Measurements from ENCODE around the gene RIPK4. TPM values are rescaled to one million over a fixed set of nuclear protein-coding genes. Genes with fewer than 3 reads are reported as not detected.

The RIPK4 gene
- total and polyA plus RNA-seq, 4 donors: 4.7 to 22.6 (median 8.5) TPM

- DNase-seq (ENCODE audit: low spot score): no peak
- Histone ChIP-seq H3K36me3 (ENCODE audit: control insufficient read depth in 4 of 4, insufficient read depth in 3 of 4, low read depth in 1 of 4, low read length in 3 of 4) (peaks cover 0 to 29% (median 11%) of the 10 kb centered on the region in 4 donors), H3K27ac (ENCODE audit: low read depth in 1 of 2, low read length in 2 of 2) (no peak overlapping the region), H3K9me3 (ENCODE audit: control insufficient read depth in 4 of 4, low read length in 3 of 4) (no peaks in the 10 kb centered on the region), H3K27me3 (ENCODE audit: control insufficient read depth in 4 of 4, insufficient read depth in 4 of 4, low read length in 3 of 4) (no peaks in the 10 kb centered on the region), H3K4me1 (ENCODE audit: control insufficient read depth in 4 of 4, insufficient read depth in 4 of 4, low read length in 3 of 4) (no peaks in the 10 kb centered on the region), H3K4me3 (ENCODE audit: low read depth in 1 of 3, low read length in 3 of 3) (no peak overlapping the region), H3K9ac (ENCODE audit: low read depth in 1 of 2, low read length in 2 of 2) (no peak overlapping the region)
- WGBS: 98% methylated on average over 4 of the region's 4 CpGs
- TF ChIP-seq JUND (IDR thresholded peaks at IDR 0.05) (no peak), NR2F2 (IDR thresholded peaks at IDR 0.05) (no peak), HNF4A (conservative IDR thresholded peaks at IDR 0.05) (no peak), YY1 (IDR thresholded peaks at IDR 0.05) (no peak)
- TF ChIP-seq, protein P1, sequence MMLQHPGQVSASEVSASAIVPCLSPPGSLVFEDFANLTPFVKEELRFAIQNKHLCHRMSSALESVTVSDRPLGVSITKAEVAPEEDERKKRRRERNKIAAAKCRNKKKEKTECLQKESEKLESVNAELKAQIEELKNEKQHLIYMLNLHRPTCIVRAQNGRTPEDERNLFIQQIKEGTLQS (IDR thresholded peaks at IDR 0.05): no peak
- TF ChIP-seq, protein P2, sequence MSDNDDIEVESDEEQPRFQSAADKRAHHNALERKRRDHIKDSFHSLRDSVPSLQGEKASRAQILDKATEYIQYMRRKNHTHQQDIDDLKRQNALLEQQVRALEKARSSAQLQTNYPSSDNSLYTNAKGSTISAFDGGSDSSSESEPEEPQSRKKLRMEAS (IDR thresholded peaks at IDR 0.05): no peak
Measured at GRCh38 chr21:41806773-41807172, 39.9 kb upstream of the RIPK4 start.

DNA sequence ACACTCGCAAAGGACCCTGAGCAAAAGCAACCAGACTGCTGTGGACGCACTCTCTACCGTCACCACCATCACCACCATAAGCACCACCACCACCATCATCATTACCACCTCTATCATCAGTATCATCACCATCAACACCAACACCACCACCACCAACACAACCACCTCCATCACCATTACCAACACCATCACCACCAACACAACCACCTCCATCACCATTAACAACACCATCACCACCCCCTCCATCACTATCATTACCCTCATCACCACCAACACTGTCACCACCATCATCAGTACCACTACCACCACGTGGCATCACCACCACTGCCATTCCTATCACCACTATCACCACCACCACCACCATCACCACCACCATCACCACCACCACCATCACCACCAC, 38.8 kb upstream of the RIPK4 start:
- no peak overlapping the region for H3K27ac ChIP-seq (ENCODE audit: low read depth in 1 of 2, low read length in 2 of 2)
- WGBS: 99% methylated on average over 4 of the region's 4 CpGs
- TF ChIP-seq, protein P1 (IDR thresholded peaks at IDR 0.05): no peak
- TF ChIP-seq RAD21 (IDR thresholded peaks at IDR 0.05): no peak
- TF ChIP-seq, protein P2 (IDR thresholded peaks at IDR 0.05): no peak
- no peak for TF ChIP-seq HNF4A (conservative IDR thresholded peaks at IDR 0.05)
- no peak for TF ChIP-seq YY1 (IDR thresholded peaks at IDR 0.05)
- TF ChIP-seq, protein P3, sequence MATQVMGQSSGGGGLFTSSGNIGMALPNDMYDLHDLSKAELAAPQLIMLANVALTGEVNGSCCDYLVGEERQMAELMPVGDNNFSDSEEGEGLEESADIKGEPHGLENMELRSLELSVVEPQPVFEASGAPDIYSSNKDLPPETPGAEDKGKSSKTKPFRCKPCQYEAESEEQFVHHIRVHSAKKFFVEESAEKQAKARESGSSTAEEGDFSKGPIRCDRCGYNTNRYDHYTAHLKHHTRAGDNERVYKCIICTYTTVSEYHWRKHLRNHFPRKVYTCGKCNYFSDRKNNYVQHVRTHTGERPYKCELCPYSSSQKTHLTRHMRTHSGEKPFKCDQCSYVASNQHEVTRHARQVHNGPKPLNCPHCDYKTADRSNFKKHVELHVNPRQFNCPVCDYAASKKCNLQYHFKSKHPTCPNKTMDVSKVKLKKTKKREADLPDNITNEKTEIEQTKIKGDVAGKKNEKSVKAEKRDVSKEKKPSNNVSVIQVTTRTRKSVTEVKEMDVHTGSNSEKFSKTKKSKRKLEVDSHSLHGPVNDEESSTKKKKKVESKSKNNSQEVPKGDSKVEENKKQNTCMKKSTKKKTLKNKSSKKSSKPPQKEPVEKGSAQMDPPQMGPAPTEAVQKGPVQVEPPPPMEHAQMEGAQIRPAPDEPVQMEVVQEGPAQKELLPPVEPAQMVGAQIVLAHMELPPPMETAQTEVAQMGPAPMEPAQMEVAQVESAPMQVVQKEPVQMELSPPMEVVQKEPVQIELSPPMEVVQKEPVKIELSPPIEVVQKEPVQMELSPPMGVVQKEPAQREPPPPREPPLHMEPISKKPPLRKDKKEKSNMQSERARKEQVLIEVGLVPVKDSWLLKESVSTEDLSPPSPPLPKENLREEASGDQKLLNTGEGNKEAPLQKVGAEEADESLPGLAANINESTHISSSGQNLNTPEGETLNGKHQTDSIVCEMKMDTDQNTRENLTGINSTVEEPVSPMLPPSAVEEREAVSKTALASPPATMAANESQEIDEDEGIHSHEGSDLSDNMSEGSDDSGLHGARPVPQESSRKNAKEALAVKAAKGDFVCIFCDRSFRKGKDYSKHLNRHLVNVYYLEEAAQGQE (IDR thresholded peaks at IDR 0.05): no peak
- no peak for TF ChIP-seq NR2F2 (IDR thresholded peaks at IDR 0.05)
- no peak for TF ChIP-seq FOXA2 (IDR thresholded peaks at IDR 0.05)
- TF ChIP-seq FOXA1 (IDR thresholded peaks at IDR 0.05): no peak
- TF ChIP-seq HNF4G (IDR thresholded peaks at IDR 0.05): no peak
- TF ChIP-seq, protein P4, sequence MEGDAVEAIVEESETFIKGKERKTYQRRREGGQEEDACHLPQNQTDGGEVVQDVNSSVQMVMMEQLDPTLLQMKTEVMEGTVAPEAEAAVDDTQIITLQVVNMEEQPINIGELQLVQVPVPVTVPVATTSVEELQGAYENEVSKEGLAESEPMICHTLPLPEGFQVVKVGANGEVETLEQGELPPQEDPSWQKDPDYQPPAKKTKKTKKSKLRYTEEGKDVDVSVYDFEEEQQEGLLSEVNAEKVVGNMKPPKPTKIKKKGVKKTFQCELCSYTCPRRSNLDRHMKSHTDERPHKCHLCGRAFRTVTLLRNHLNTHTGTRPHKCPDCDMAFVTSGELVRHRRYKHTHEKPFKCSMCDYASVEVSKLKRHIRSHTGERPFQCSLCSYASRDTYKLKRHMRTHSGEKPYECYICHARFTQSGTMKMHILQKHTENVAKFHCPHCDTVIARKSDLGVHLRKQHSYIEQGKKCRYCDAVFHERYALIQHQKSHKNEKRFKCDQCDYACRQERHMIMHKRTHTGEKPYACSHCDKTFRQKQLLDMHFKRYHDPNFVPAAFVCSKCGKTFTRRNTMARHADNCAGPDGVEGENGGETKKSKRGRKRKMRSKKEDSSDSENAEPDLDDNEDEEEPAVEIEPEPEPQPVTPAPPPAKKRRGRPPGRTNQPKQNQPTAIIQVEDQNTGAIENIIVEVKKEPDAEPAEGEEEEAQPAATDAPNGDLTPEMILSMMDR (IDR thresholded peaks at IDR 0.05; ENCODE audit: low read depth, low read length, missing input control): no peak

More for the DNA sequence above, 38.8 kb upstream of the RIPK4 start:
- Histone ChIP-seq H3K4me1 (ENCODE audit: control insufficient read depth in 4 of 4, insufficient read depth in 4 of 4, low read length in 3 of 4) (no peaks in the 10 kb centered on the region), H3K9me3 (ENCODE audit: control insufficient read depth in 4 of 4, low read length in 3 of 4) (no peaks in the 10 kb centered on the region), H3K4me3 (ENCODE audit: low read depth in 1 of 3, low read length in 3 of 3) (no peak overlapping the region), H3K9ac (ENCODE audit: low read depth in 1 of 2, low read length in 2 of 2) (no peak overlapping the region), H3K27me3 (ENCODE audit: control insufficient read depth in 4 of 4, insufficient read depth in 4 of 4, low read length in 3 of 4) (no peaks in the 10 kb centered on the region), H3K36me3 (ENCODE audit: control insufficient read depth in 4 of 4, insufficient read depth in 3 of 4, low read depth in 1 of 4, low read length in 3 of 4) (peaks cover 0 to 27% (median 9%) of the 10 kb centered on the region in 4 donors)
- no peak for DNase-seq (ENCODE audit: low spot score)
